Uterus (tissue), 2 donors: ENCODE data around the gene ZNF148.

ENCODE experiments used
- CTCF ChIP-seq, 4 experiments: fragments of 200-600 bp in 2 of 4; fragments of 450-650 bp in 2 of 4; sonication (generic) in 2 of 4; IDR thresholded peaks; one replicate each; pipeline ENCODE4 v1.5.1; 2016 to 2019; ENCODE audit warnings: antibody characterized with exemption in 4 of 4, mild to moderate bottlenecking in 2 of 4, moderate library complexity in 1 of 4
- POLR2A ChIP-seq, 2 donors: fragments of 450-650 bp; IDR thresholded peaks; one replicate each; pipeline ENCODE4 v1.6.1; 2016; ENCODE audit warnings: antibody characterized with exemption in 2 of 2, mild to moderate bottlenecking in 1 of 2, moderate library complexity in 1 of 2

- no peak for TF ChIP-seq POLR2A (IDR thresholded peaks at IDR 0.05)
- TF ChIP-seq CTCF (IDR thresholded peaks at IDR 0.05) = no peak
These were observed 184.3 kb downstream of the ZNF148 start for GRCh38 chr3:125190786-125191185.
